H9 (cell line): ENCODE data around the gene LPAR3. TPM values are rescaled to one million over a fixed set of nuclear protein-coding genes. Genes with fewer than 3 reads are reported as not detected.

Experiments used
- DNase-seq: peaks from one replicate; pipeline ENCODE4 v3.0.0-alpha.2; 2017
- H2AFZ ChIP-seq: one replicate; pipeline ENCODE4 v1.6.1; 2013; ENCODE audit warnings: mild to moderate bottlenecking, low read length, control low read depth, moderate library complexity
- H2AK5ac ChIP-seq: 2 replicates; pipeline ENCODE4 v1.6.1; 2013; ENCODE audit warnings: low read length, control low read depth, mixed read lengths; ENCODE audit not compliant: insufficient read length
- H2BK120ac ChIP-seq: one replicate; pipeline ENCODE4 v1.6.1; 2013; ENCODE audit warnings: low read depth, mild to moderate bottlenecking, low read length, control low read depth, inconsistent platforms; ENCODE audit not compliant: poor library complexity, severe bottlenecking
- H2BK12ac ChIP-seq: 2 replicates; pipeline ENCODE4 v1.6.1; 2013; ENCODE audit warnings: low read length, control low read depth, mixed read lengths, low read depth; ENCODE audit not compliant: insufficient read length
- H2BK15ac ChIP-seq: 2 replicates; pipeline ENCODE4 v1.6.1; 2013; ENCODE audit warnings: low read depth, low read length, control low read depth
- H2BK20ac ChIP-seq: one replicate; pipeline ENCODE4 v1.6.1; 2013; ENCODE audit warnings: low read depth, mild to moderate bottlenecking, low read length, control low read depth, inconsistent platforms; ENCODE audit not compliant: poor library complexity, severe bottlenecking
- H2BK5ac ChIP-seq: 2 replicates; pipeline ENCODE4 v1.6.1; 2013; ENCODE audit warnings: low read length, control low read depth, mixed read lengths; ENCODE audit not compliant: insufficient read length
- H3K14ac ChIP-seq: 2 replicates; pipeline ENCODE4 v1.6.1; 2013; ENCODE audit warnings: low read length, control low read depth; ENCODE audit not compliant: insufficient read depth
- H3K18ac ChIP-seq: 2 replicates; pipeline ENCODE4 v1.6.1; 2013; ENCODE audit warnings: low read depth, mild to moderate bottlenecking, mixed read lengths, low read length, control low read depth; ENCODE audit not compliant: insufficient read length
- H3K23ac ChIP-seq: 2 replicates; pipeline ENCODE4 v1.6.1; 2013; ENCODE audit warnings: low read length, control low read depth, mixed read lengths, low read depth; ENCODE audit not compliant: insufficient read length
- H3K23me2 ChIP-seq: 2 replicates; pipeline ENCODE4 v1.6.1; 2013; ENCODE audit warnings: low read depth, mild to moderate bottlenecking, mixed read lengths, low read length, control low read depth; ENCODE audit not compliant: insufficient read length, poor library complexity, severe bottlenecking
- H3K27ac ChIP-seq: 2 replicates; pipeline ENCODE4 v1.5.1; 2013; ENCODE audit warnings: low read length, control low read depth, mixed read lengths, low read depth; ENCODE audit not compliant: insufficient read length
- H3K27me3 ChIP-seq: 2 replicates; pipeline ENCODE4 v1.6.1; 2013; ENCODE audit warnings: low read length, control low read depth, inconsistent platforms; ENCODE audit not compliant: insufficient read depth
- H3K4ac ChIP-seq: 2 replicates; pipeline ENCODE4 v1.6.1; 2013; ENCODE audit warnings: low read depth, mild to moderate bottlenecking, control low read depth, inconsistent platforms, low read length, moderate library complexity
- H3K4me1 ChIP-seq: 2 replicates; pipeline ENCODE4 v1.6.1; 2013; ENCODE audit warnings: low read length, control low read depth, inconsistent platforms; ENCODE audit not compliant: insufficient read depth
- H3K4me2 ChIP-seq: 2 replicates; pipeline ENCODE4 v1.6.1; 2013; ENCODE audit warnings: low read length, control low read depth, mixed read lengths; ENCODE audit not compliant: insufficient read length, insufficient read depth
- H3K56ac ChIP-seq: 2 replicates; pipeline ENCODE4 v1.6.1; 2013; ENCODE audit warnings: low read depth, mild to moderate bottlenecking, mixed read lengths, low read length, control low read depth; ENCODE audit not compliant: insufficient read length
- H3K79me1 ChIP-seq: 2 replicates; pipeline ENCODE4 v1.6.1; 2013; ENCODE audit warnings: low read depth, mild to moderate bottlenecking, moderate library complexity, low read length, control low read depth, inconsistent platforms; ENCODE audit not compliant: insufficient read depth, poor library complexity, severe bottlenecking
- H3K79me2 ChIP-seq: 2 replicates; pipeline ENCODE4 v1.6.1; 2013; ENCODE audit warnings: low read length, control low read depth, inconsistent platforms; ENCODE audit not compliant: insufficient read depth
- H3K9ac ChIP-seq: 2 replicates; pipeline ENCODE4 v1.6.1; 2013; ENCODE audit warnings: low read length, control low read depth, mixed read lengths; ENCODE audit not compliant: insufficient read length; ENCODE audit errors: extremely low read depth
- H3K9me3 ChIP-seq: one replicate; pipeline ENCODE4 v1.6.1; 2013; ENCODE audit warnings: low read depth, low read length, inconsistent platforms; ENCODE audit not compliant: control insufficient read depth
- H3T11ph ChIP-seq: one replicate; pipeline ENCODE4 v1.6.1; 2013; ENCODE audit warnings: mild to moderate bottlenecking, low read length, control low read depth, inconsistent platforms
- H4K20me1 ChIP-seq: one replicate; pipeline ENCODE4 v1.6.1; 2013; ENCODE audit not compliant: control insufficient read depth, insufficient read length, insufficient read depth
- H4K5ac ChIP-seq: 2 replicates; pipeline ENCODE4 v1.6.1; 2013; ENCODE audit warnings: low read depth, mild to moderate bottlenecking, mixed read lengths, low read length, control low read depth; ENCODE audit not compliant: insufficient read length
- H4K8ac ChIP-seq: replicated peaks from 2 replicates; pipeline ENCODE4 v1.6.1; 2013; ENCODE audit warnings: low read length, control low read depth, mixed read lengths, low read depth; ENCODE audit not compliant: insufficient read length
- H4K91ac ChIP-seq: 2 replicates; pipeline ENCODE4 v1.6.1; 2013; ENCODE audit warnings: low read depth, mild to moderate bottlenecking, moderate library complexity, mixed read lengths, low read length, control low read depth; ENCODE audit not compliant: insufficient read length
- H3K27ac Mint-ChIP-seq, 3 experiments: 2 replicates in 2 of 3; 3 replicates in 1 of 3; pipeline ENCODE4 v1.8.0; 2020 to 2021; ENCODE audit warnings: mixed read lengths in 3 of 3, mild to moderate bottlenecking in 1 of 3, moderate library complexity in 1 of 3
- H3K27me3 Mint-ChIP-seq: 2 replicates; pipeline ENCODE4 v1.8.0; 2021; ENCODE audit warnings: low read depth, mild to moderate bottlenecking, moderate library complexity, mixed read lengths
- H3K36me3 Mint-ChIP-seq, 3 experiments: 2 replicates in 2 of 3; 3 replicates in 1 of 3; pipeline ENCODE4 v1.8.0; 2020 to 2021; ENCODE audit warnings: low read depth in 3 of 3, mixed read lengths in 3 of 3; ENCODE audit not compliant: insufficient read depth in 1 of 3
- H3K4me1 Mint-ChIP-seq, 2 experiments: 2 replicates each; pipeline ENCODE4 v1.8.0; 2020; ENCODE audit warnings: mixed read lengths in 2 of 2
- H3K4me3 Mint-ChIP-seq, 2 experiments: 2 replicates in 1 of 2; 3 replicates in 1 of 2; pipeline ENCODE4 v1.8.0; 2020 to 2021; ENCODE audit warnings: mild to moderate bottlenecking in 2 of 2, mixed read lengths in 2 of 2, moderate library complexity in 1 of 2
- H3K9me3 Mint-ChIP-seq, 2 experiments: 2 replicates in 1 of 2; 3 replicates in 1 of 2; pipeline ENCODE4 v1.8.0; 2020; ENCODE audit warnings: mild to moderate bottlenecking in 2 of 2, mixed read lengths in 2 of 2, moderate library complexity in 1 of 2
- WGBS: extraction: QIAGEN DNeasy Blood & Tissue Kit; methylation state at CpG from one replicate; pipeline ENCODE4 v1.1.7; 2013; ENCODE audit warnings: missing lambda C conversion rate, low lambda C conversion rate, mixed read lengths; ENCODE audit not compliant: insufficient read length; ENCODE audit errors: extremely low coverage; 5-methylcytosine and 5-hydroxymethylcytosine counted together
- total RNA-seq: library from RNA; stranded (reverse); gene quantifications from 2 replicates; pipeline ENCODE4 v1.2.1, GENCODE V29; 2021
- TF ChIP-seq, protein P1 (sequence below): fragments of 200-600 bp; sonication (generic); conservative IDR thresholded peaks from 3 replicates; pipeline ENCODE4 v1.8.0; 2021; ENCODE audit warnings: antibody characterized with exemption, mild to moderate bottlenecking

Gene LPAR3
- total RNA-seq, 1 experiment from 2014 or later = 3.0 TPM

GRCh38 chr1:84839544-84839943 is 53.5 kb downstream of the LPAR3 start:
- no peak overlapping the region for H3K4me3 Mint-ChIP-seq
- Histone ChIP-seq H3K79me1 (no peaks in the 10 kb centered on the region), H3K14ac (no peak overlapping the region), H3K27me3 (no peaks in the 10 kb centered on the region), H2AFZ (no peak overlapping the region), H2BK15ac (no peak overlapping the region), H3K4ac (no peak overlapping the region), H4K5ac (no peak overlapping the region), H3K56ac (no peak overlapping the region), H2BK120ac (no peak overlapping the region), H2BK20ac (no peak overlapping the region), H2BK12ac (no peak overlapping the region), H3K9ac (no peak overlapping the region), H4K8ac (no peak overlapping the region), H4K20me1 (no peaks in the 10 kb centered on the region), H3K79me2 (no peaks in the 10 kb centered on the region), H3K4me2 (no peak overlapping the region), H2AK5ac (no peak overlapping the region), H3T11ph (no peak overlapping the region), H3K27ac (no peak overlapping the region), H3K4me1 (no peaks in the 10 kb centered on the region), H3K18ac (no peak overlapping the region), H3K23ac (no peak overlapping the region), H3K9me3 (no peaks in the 10 kb centered on the region), H3K23me2 (no peaks in the 10 kb centered on the region), H2BK5ac (no peak overlapping the region), H4K91ac (no peak overlapping the region)
- H3K36me3 Mint-ChIP-seq = no peaks in the 10 kb centered on the region; a peak in 1 of 7 replicates
- TF ChIP-seq, protein P1, sequence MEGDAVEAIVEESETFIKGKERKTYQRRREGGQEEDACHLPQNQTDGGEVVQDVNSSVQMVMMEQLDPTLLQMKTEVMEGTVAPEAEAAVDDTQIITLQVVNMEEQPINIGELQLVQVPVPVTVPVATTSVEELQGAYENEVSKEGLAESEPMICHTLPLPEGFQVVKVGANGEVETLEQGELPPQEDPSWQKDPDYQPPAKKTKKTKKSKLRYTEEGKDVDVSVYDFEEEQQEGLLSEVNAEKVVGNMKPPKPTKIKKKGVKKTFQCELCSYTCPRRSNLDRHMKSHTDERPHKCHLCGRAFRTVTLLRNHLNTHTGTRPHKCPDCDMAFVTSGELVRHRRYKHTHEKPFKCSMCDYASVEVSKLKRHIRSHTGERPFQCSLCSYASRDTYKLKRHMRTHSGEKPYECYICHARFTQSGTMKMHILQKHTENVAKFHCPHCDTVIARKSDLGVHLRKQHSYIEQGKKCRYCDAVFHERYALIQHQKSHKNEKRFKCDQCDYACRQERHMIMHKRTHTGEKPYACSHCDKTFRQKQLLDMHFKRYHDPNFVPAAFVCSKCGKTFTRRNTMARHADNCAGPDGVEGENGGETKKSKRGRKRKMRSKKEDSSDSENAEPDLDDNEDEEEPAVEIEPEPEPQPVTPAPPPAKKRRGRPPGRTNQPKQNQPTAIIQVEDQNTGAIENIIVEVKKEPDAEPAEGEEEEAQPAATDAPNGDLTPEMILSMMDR = no peak
- H3K9me3 Mint-ChIP-seq = no peaks in the 10 kb centered on the region
- no peak for DNase-seq
- no CpG with 5 or more reads among the region's 1 CpG for WGBS
- peaks cover 0 to 2% of the 10 kb centered on the region in 2 experiments; a peak in 1 of 4 replicates for H3K4me1 Mint-ChIP-seq
- H3K27ac Mint-ChIP-seq = no peak overlapping the region
- no peaks in the 10 kb centered on the region for H3K27me3 Mint-ChIP-seq
